Measurements from ENCODE around the gene SLC11A1. TPM values are rescaled to one million over a fixed set of nuclear protein-coding genes. Genes with fewer than 3 reads are reported as not detected.
A peak's percentile ranks its signal among the peaks of the same experiment; 100 is the strongest.

SLC11A1 gene
- total RNA-seq, 2 experiments from 2014 or later = 0.57 to 0.78 TPM

- peak overlapping the region; percentile 68 for H3K4me3 ChIP-seq (ENCODE audit: low read depth, low read length, poor library complexity, severe bottlenecking)
- intact Hi-C loops (cut with micrococcal nuclease; ENCODE audit: unreplicated experiment) = no loop called here
- H3K9me3 ChIP-seq (ENCODE audit: low read length) = no peaks in the 10 kb centered on the region
- no peaks in the 10 kb centered on the region for H3K79me2 ChIP-seq (ENCODE audit: insufficient read depth, low read depth, low read length)
- peak overlapping the region; percentile 84 for H2AFZ ChIP-seq (ENCODE audit: low read length)
- CTCF ChIA-PET (ENCODE audit: unreplicated experiment) = no interaction called here
- H3K4me2 ChIP-seq (ENCODE audit: low read length) = peak overlapping the region; percentile 78
- H3K9me2 ChIP-seq (ENCODE audit: insufficient read depth, low read length) = no peaks in the 10 kb centered on the region
- no peak for DNase-seq (ENCODE audit: low spot score)
- peak overlapping the region; percentile 40 for H3K27ac ChIP-seq (ENCODE audit: low read depth, low read length, poor library complexity, severe bottlenecking)
- no peak for TF ChIP-seq CTCF (conservative IDR thresholded peaks at IDR 0.05; ENCODE audit: low read length)
- no peak for TF ChIP-seq EZH2phosphoT487 (IDR thresholded peaks at IDR 0.05; ENCODE audit: borderline replicate concordance, low read depth, low read length)
- POLR2A ChIA-PET = interaction anchor here (0.8 to 1.4 kb wide), 4 partner anchors 8 to 29 kb away, joined by 3 to 11 read pairs (median 4); partner anchors contain the start of gene CATIP
- H4K20me1 ChIP-seq (ENCODE audit: insufficient read depth, low read length) = no peaks in the 10 kb centered on the region
- H3K36me3 ChIP-seq (ENCODE audit: insufficient read depth, low read length) = no peaks in the 10 kb centered on the region
- BruUV-seq (replicated peaks) = no TSS peak
- H3K4me1 ChIP-seq (ENCODE audit: insufficient read depth, low read length, poor library complexity, severe bottlenecking) = peaks cover 69% of the 10 kb centered on the region
Observed at GRCh38 chr2:218368150-218368528, 13.9 kb upstream of the SLC11A1 start.

GRCh38 chr2:218368621-218369153, 13.4 kb upstream of the SLC11A1 start:
- no peak for DNase-seq (ENCODE audit: low spot score)
- H3K9me3 ChIP-seq (ENCODE audit: low read length) = no peaks in the 10 kb centered on the region
- no peaks in the 10 kb centered on the region for H3K36me3 ChIP-seq (ENCODE audit: insufficient read depth, low read length)
- intact Hi-C loops (cut with micrococcal nuclease; ENCODE audit: unreplicated experiment) = no loop called here
- H3K4me1 ChIP-seq (ENCODE audit: insufficient read depth, low read length, poor library complexity, severe bottlenecking) = peaks cover 72% of the 10 kb centered on the region
- H3K9me2 ChIP-seq (ENCODE audit: insufficient read depth, low read length) = no peaks in the 10 kb centered on the region
- peak overlapping the region; percentile 78 for H3K4me2 ChIP-seq (ENCODE audit: low read length)
- TF ChIP-seq CTCF (conservative IDR thresholded peaks at IDR 0.05; ENCODE audit: low read length) = no peak
- TF ChIP-seq EZH2phosphoT487 (IDR thresholded peaks at IDR 0.05; ENCODE audit: borderline replicate concordance, low read depth, low read length) = no peak
- no peaks in the 10 kb centered on the region for H3K79me2 ChIP-seq (ENCODE audit: insufficient read depth, low read depth, low read length)
- no TSS peak for BruUV-seq (replicated peaks)
- H2AFZ ChIP-seq (ENCODE audit: low read length) = no peak overlapping the region
- ChIA-PET CTCF (ENCODE audit: unreplicated experiment) (no interaction called here), POLR2A (interaction anchor here (0.8 to 0.9 kb wide), 2 partner anchors 9 kb away, joined by 4 read pairs; no protein-coding TSS in a partner anchor)
- H3K27ac ChIP-seq (ENCODE audit: low read depth, low read length, poor library complexity, severe bottlenecking) = peak overlapping the region; percentile 89
- H4K20me1 ChIP-seq (ENCODE audit: insufficient read depth, low read length) = no peaks in the 10 kb centered on the region
- no peak overlapping the region for H3K4me3 ChIP-seq (ENCODE audit: low read depth, low read length, poor library complexity, severe bottlenecking)

- ChIA-PET CTCF (ENCODE audit: unreplicated experiment) (no interaction called here), POLR2A (interaction anchor here (1.7 to 2.2 kb wide), 2 partner anchors 15 to 24 kb away, joined by 4 to 9 read pairs; no protein-coding TSS in a partner anchor)
- BruUV-seq (replicated peaks) = no TSS peak
- Histone ChIP-seq H3K9me2 (ENCODE audit: insufficient read depth, low read length) (no peaks in the 10 kb centered on the region), H3K9me3 (ENCODE audit: low read length) (no peaks in the 10 kb centered on the region), H3K4me3 (ENCODE audit: low read depth, low read length, poor library complexity, severe bottlenecking) (no peak overlapping the region), H2AFZ (ENCODE audit: low read length) (no peak overlapping the region; the same call in 1 of the 2 replicates), H4K20me1 (ENCODE audit: insufficient read depth, low read length) (no peaks in the 10 kb centered on the region), H3K4me1 (ENCODE audit: insufficient read depth, low read length, poor library complexity, severe bottlenecking) (peaks cover 72% of the 10 kb centered on the region), H3K27ac (ENCODE audit: low read depth, low read length, poor library complexity, severe bottlenecking) (peak overlapping the region; percentile 89), H3K79me2 (ENCODE audit: insufficient read depth, low read depth, low read length) (no peaks in the 10 kb centered on the region), H3K36me3 (ENCODE audit: insufficient read depth, low read length) (no peaks in the 10 kb centered on the region), H3K4me2 (ENCODE audit: low read length) (peak overlapping the region; percentile 78)
- peak; percentile 22 for DNase-seq (ENCODE audit: low spot score)
- TF ChIP-seq EZH2phosphoT487 (IDR thresholded peaks at IDR 0.05; ENCODE audit: borderline replicate concordance, low read depth, low read length) = no peak
- TF ChIP-seq CTCF (conservative IDR thresholded peaks at IDR 0.05; ENCODE audit: low read length) = no peak
- intact Hi-C loops (cut with micrococcal nuclease; ENCODE audit: unreplicated experiment) = no loop called here
Observed at GRCh38 chr2:218369330-218369729, 12.7 kb upstream of the SLC11A1 start.
